NCI-H2171 (cell line): ENCODE results near the gene B3GNT5.
"Not testable (repeated sequence)": the region's sequence is repeated elsewhere in the genome, so short reads cannot be mapped to it uniquely, and the experiment has no call there.

Experiments used
- DNase-seq: peaks from one replicate; lab custom pipeline; 2025; lab: John Stamatoyannopoulos, UW

The B3GNT5 gene

GRCh38 chr3:183252973-183253527 is at the start of gene B3GNT5:
Gene B3GNT5 (plus strand): TSS chr3:183253253. CDS start chr3:183269799, 16,546 bp downstream.
- no peak for DNase-seq

- DNase-seq, result no peak
Observed at GRCh38 chr3:183203670-183204069, 49.4 kb upstream of the B3GNT5 start.

GRCh38 chr3:183208260-183208659 is 44.8 kb upstream of the B3GNT5 start:
- DNase-seq, result no peak

- no peak for DNase-seq
Observed at GRCh38 chr3:183208800-183209199, 44.3 kb upstream of the B3GNT5 start.

- no peak for DNase-seq
Observed at GRCh38 chr3:183210341-183210740, 42.7 kb upstream of the B3GNT5 start.

GRCh38 chr3:183210862-183211341 is 42.2 kb upstream of the B3GNT5 start:
- DNase-seq, result no peak

GRCh38 chr3:183211352-183211751 is 41.7 kb upstream of the B3GNT5 start:
- no peak for DNase-seq

- no peak for DNase-seq
Observed at GRCh38 chr3:183212096-183212495, 41.0 kb upstream of the B3GNT5 start.

GRCh38 chr3:183212565-183212964 is 40.5 kb upstream of the B3GNT5 start:
- DNase-seq, result no peak

- DNase-seq, result no peak
Observed at GRCh38 chr3:183213415-183214276, 39.4 kb upstream of the B3GNT5 start.

GRCh38 chr3:183214277-183214612 is 38.8 kb upstream of the B3GNT5 start:
- peak; percentile 32 for DNase-seq

GRCh38 chr3:183215591-183216202 is 37.4 kb upstream of the B3GNT5 start:
- DNase-seq, result no peak

- no peak for DNase-seq
Observed at GRCh38 chr3:183217548-183218332, 35.3 kb upstream of the B3GNT5 start.

- no peak for DNase-seq
Observed at GRCh38 chr3:183218826-183219225, 34.2 kb upstream of the B3GNT5 start.

GRCh38 chr3:183220828-183221227 is 32.2 kb upstream of the B3GNT5 start:
- DNase-seq, result no peak

- no peak for DNase-seq
Observed at GRCh38 chr3:183222631-183223235, 30.3 kb upstream of the B3GNT5 start.

- DNase-seq, result no peak
Observed at GRCh38 chr3:183224180-183224970, 28.7 kb upstream of the B3GNT5 start.

GRCh38 chr3:183226333-183226890 is 26.6 kb upstream of the B3GNT5 start:
- no peak for DNase-seq

- no peak for DNase-seq
Observed at GRCh38 chr3:183227586-183227985, 25.5 kb upstream of the B3GNT5 start.

- no peak for DNase-seq
Observed at GRCh38 chr3:183229178-183229577, 23.9 kb upstream of the B3GNT5 start.

- not testable (repeated sequence) for DNase-seq
Observed at GRCh38 chr3:183230251-183230650, 22.8 kb upstream of the B3GNT5 start.
